Sigmoid colon (tissue), 7 donors: ENCODE data around the gene CMPK1. TPM values are rescaled to one million over a fixed set of nuclear protein-coding genes. Genes with fewer than 3 reads are reported as not detected.

Experiments
- DNase-seq: peaks from one replicate; pipeline ENCODE4 v3.0.0-alpha.2; 2019
- H3K27ac ChIP-seq, 4 donors: fragments of 200-600 bp; sonication (generic); one replicate each; pipeline ENCODE4 v1.5.1; 2016 to 2019; ENCODE audit warnings: mild to moderate bottlenecking in 1 of 4
- H3K27me3 ChIP-seq, 3 donors: fragments of 200-600 bp; sonication (generic); one replicate each; pipeline ENCODE4 v1.5.1; 2019; ENCODE audit warnings: mild to moderate bottlenecking in 1 of 3
- H3K36me3 ChIP-seq, 4 donors: fragments of 200-600 bp; sonication (generic); one replicate each; pipeline ENCODE4 v1.5.1; 2016 to 2019
- H3K4me1 ChIP-seq, 4 donors: fragments of 200-600 bp; sonication (generic); one replicate each; pipeline ENCODE4 v1.5.1; 2017 to 2019
- H3K4me3 ChIP-seq, 4 donors: fragments of 200-600 bp; sonication (generic); one replicate each; pipeline ENCODE4 v1.5.1; 2017 to 2019; ENCODE audit warnings: mild to moderate bottlenecking in 2 of 4, moderate library complexity in 1 of 4
- H3K9me3 ChIP-seq, 4 donors: fragments of 200-600 bp in 3 of 4; sonication (generic) in 3 of 4; one replicate each; pipeline versions ENCODE4 v1.5.1 to v1.6.1; 2013 to 2019
- CTCF ChIP-seq, 4 experiments: fragments of 450-650 bp in 3 of 4; fragments of 200-600 bp in 1 of 4; IDR thresholded peaks; one replicate each; pipeline ENCODE4 v1.5.1; 2016 to 2019; ENCODE audit warnings: antibody characterized with exemption in 4 of 4, mild to moderate bottlenecking in 3 of 4, moderate library complexity in 2 of 4
- EP300 ChIP-seq, 4 donors: sonication (generic); formaldehyde crosslinking; IDR thresholded peaks; one replicate each; pipeline ENCODE4 v1.6.1; 2017; ENCODE audit warnings: antibody characterized with exemption in 4 of 4
- POLR2A ChIP-seq, 2 donors: fragments of 450-650 bp; IDR thresholded peaks; one replicate each; pipeline ENCODE4 v1.6.1; 2016; ENCODE audit warnings: antibody characterized with exemption in 2 of 2, mild to moderate bottlenecking in 2 of 2, moderate library complexity in 2 of 2
- POLR2AphosphoS5 ChIP-seq, 4 donors: sonication (generic); formaldehyde crosslinking; IDR thresholded peaks; one replicate each; pipeline ENCODE4 v1.6.1; 2017; ENCODE audit warnings: antibody characterized with exemption in 4 of 4
- WGBS, 2 donors: extraction: QIAGEN DNeasy Blood & Tissue Kit; methylation state at CpG; one replicate each; pipeline ENCODE4 v1.1.7; 2013; 5-methylcytosine and 5-hydroxymethylcytosine counted together
- intact Hi-C: fragments of 100-400 bp; cut with DNase I; formaldehyde crosslinking; loops from one replicate; pipeline ENCODE4 v1.15.1; 2023
- polyA plus RNA-seq, 3 donors: library from polyadenylated mRNA; stranded (reverse); fragments of 200-250 nt; gene quantifications; one replicate each; pipeline ENCODE4 v1.2.3, GENCODE V29; 2013
- total RNA-seq, 4 donors: library from RNA; depleted of rRNA; stranded (reverse); fragments of >200 nt; gene quantifications; one replicate each; pipeline ENCODE4 v1.1.0, GENCODE V29; 2016
- donor health status: healthy with polysubstance abuse.
- donor health status: Bipolar disorder and iron deficiency.
- donor health status: healthy.

CMPK1 gene
- total and polyA plus RNA-seq, 7 donors, result 94.1 to 250 (median 130) TPM

DNA sequence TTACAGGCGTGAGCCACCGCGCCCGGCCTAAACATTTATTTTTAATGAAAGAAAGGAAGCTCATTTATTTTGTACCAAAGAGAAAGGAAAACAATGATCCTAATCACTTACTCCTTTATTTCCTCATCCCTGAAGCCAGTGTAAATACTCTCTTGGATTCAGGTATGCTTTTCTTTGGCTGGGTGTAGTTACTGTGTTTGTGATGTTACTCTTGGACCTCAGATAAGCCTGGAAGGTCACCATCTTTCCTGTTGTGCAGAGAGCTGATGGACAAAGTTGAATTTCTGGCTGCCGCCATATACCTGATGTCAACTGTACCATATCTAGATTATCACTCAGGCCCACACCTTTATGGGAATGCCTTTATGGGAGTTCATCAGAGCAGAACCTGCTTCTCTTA is 47.1 kb downstream of the CMPK1 start:
- no peaks in the 10 kb centered on the region for H3K9me3 ChIP-seq
- 96% methylated on average over 5 of the region's 5 CpGs for WGBS, 2 donors
- no peak overlapping the region for H3K4me3 ChIP-seq
- H3K27ac ChIP-seq, result no peak overlapping the region
- intact Hi-C loops, result no loop called here
- no peak for DNase-seq
- no peaks in the 10 kb centered on the region for H3K4me1 ChIP-seq
- H3K36me3 ChIP-seq, result peaks cover 0 to 65% (median 6%) of the 10 kb centered on the region in 4 donors
- H3K27me3 ChIP-seq, result no peaks in the 10 kb centered on the region
- no peak for TF ChIP-seq POLR2AphosphoS5 (IDR thresholded peaks at IDR 0.05)
- no peak for TF ChIP-seq POLR2A (IDR thresholded peaks at IDR 0.05)
- no peak for TF ChIP-seq EP300 (IDR thresholded peaks at IDR 0.05)
- no peak for TF ChIP-seq CTCF (IDR thresholded peaks at IDR 0.05)

- DNase-seq, result no peak
- no peaks in the 10 kb centered on the region for H3K9me3 ChIP-seq
- H3K4me3 ChIP-seq, result no peak overlapping the region
- intact Hi-C loops, result no loop called here
- no peak overlapping the region for H3K27ac ChIP-seq
- no peaks in the 10 kb centered on the region for H3K27me3 ChIP-seq
- WGBS, 2 donors, result 82 to 83% methylated on average over 3 of the region's 3 CpGs
- no peak for TF ChIP-seq EP300 (IDR thresholded peaks at IDR 0.05)
- no peak for TF ChIP-seq POLR2AphosphoS5 (IDR thresholded peaks at IDR 0.05)
- no peak for TF ChIP-seq POLR2A (IDR thresholded peaks at IDR 0.05)
- no peak for TF ChIP-seq CTCF (IDR thresholded peaks at IDR 0.05)
- no peaks in the 10 kb centered on the region for H3K4me1 ChIP-seq
- H3K36me3 ChIP-seq, result peaks cover 0 to 49% (median 6%) of the 10 kb centered on the region in 4 donors
These were observed 48.9 kb downstream of the CMPK1 start for GRCh38 chr1:47382399-47382983.

DNA sequence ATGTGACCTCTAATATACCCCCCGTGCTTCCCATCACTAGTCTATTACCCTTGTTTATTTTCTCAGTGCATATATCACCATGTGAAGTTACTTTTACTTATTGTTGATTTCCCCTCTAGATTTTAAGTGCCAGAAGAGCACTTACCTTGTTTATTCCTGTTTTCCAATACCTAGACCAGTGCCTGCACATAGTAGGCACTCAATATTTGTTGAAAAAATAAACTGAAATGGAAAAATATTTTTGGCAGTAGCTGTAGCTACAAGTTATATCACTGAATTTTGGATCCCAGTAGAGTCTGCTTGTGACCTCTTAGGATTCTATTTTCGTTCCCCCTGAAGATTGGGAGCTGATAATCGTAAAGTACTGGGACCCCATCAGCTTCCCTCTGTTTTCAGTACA is 50.5 kb downstream of the CMPK1 start:
- intact Hi-C loops, result no loop called here
- 94 to 98% methylated on average over 3 of the region's 3 CpGs for WGBS, 2 donors
- Histone ChIP-seq H3K4me1 (no peaks in the 10 kb centered on the region), H3K9me3 (no peaks in the 10 kb centered on the region), H3K36me3 (peaks cover 0 to 33% (median 4%) of the 10 kb centered on the region in 4 donors), H3K27ac (no peak overlapping the region), H3K27me3 (no peaks in the 10 kb centered on the region), H3K4me3 (no peak overlapping the region)
- DNase-seq, result no peak
- no peak for TF ChIP-seq POLR2A (IDR thresholded peaks at IDR 0.05)
- TF ChIP-seq POLR2AphosphoS5 (IDR thresholded peaks at IDR 0.05), result no peak
- no peak for TF ChIP-seq CTCF (IDR thresholded peaks at IDR 0.05)
- TF ChIP-seq EP300 (IDR thresholded peaks at IDR 0.05), result no peak

DNA sequence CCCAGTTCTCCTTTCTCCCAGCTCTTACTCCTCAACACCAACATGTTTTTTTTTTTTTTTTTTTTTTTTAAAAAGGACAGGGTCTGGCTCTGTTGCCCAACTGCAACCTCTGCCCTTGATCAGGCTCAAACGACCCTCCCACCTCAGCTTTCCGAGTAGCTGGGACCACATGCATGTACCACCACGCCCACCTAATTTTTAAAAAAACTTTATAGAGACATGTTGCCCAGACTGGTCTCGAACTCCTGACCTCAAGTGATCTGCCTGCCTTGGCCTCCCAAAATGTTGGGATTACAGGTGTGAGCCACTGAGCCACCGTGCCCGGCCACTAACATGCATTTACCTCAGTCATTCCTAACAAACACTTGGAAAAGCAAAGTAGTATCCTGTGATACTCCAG is 51.4 kb downstream of the CMPK1 start:
- TF ChIP-seq POLR2A (IDR thresholded peaks at IDR 0.05) (no peak), EP300 (IDR thresholded peaks at IDR 0.05) (no peak), CTCF (IDR thresholded peaks at IDR 0.05) (no peak), POLR2AphosphoS5 (IDR thresholded peaks at IDR 0.05) (no peak)
- Histone ChIP-seq H3K4me1 (no peaks in the 10 kb centered on the region), H3K9me3 (no peaks in the 10 kb centered on the region), H3K4me3 (no peak overlapping the region), H3K27me3 (no peaks in the 10 kb centered on the region), H3K27ac (no peak overlapping the region), H3K36me3 (peaks cover 0 to 24% (median 4%) of the 10 kb centered on the region in 4 donors)
- intact Hi-C loops, result no loop called here
- no peak for DNase-seq
- WGBS, 2 donors, result 73 to 91% methylated on average over 6 of the region's 6 CpGs

DNA sequence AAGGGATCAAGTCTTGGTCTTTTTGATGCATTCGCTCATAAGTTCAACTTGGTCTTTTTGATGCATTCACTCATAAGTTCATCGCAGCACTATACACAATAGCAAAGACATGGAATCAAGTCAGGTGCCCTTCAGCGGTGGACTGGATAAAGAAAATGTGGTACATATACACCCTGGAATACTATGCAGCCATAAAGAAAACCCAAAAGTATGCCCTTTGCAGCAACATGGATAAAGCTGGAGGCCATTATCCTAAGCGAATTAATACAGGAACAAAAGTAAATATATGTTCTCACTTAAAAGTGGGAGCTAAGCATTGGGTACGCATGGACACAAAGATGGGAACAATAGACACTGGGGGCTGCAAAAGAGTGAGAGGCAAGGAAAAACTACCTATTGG is 52.7 kb downstream of the CMPK1 start:
- no peaks in the 10 kb centered on the region for H3K27me3 ChIP-seq
- intact Hi-C loops, result no loop called here
- no peak overlapping the region for H3K27ac ChIP-seq
- no peaks in the 10 kb centered on the region for H3K4me1 ChIP-seq
- 97 to 98% methylated on average over 5 of the region's 5 CpGs for WGBS, 2 donors
- TF ChIP-seq POLR2AphosphoS5 (IDR thresholded peaks at IDR 0.05) (no peak), CTCF (IDR thresholded peaks at IDR 0.05) (no peak), EP300 (IDR thresholded peaks at IDR 0.05) (no peak), POLR2A (IDR thresholded peaks at IDR 0.05) (no peak)
- DNase-seq, result no peak
- H3K36me3 ChIP-seq, result peaks cover 0 to 11% (median 4%) of the 10 kb centered on the region in 4 donors
- H3K4me3 ChIP-seq, result no peak overlapping the region
- no peaks in the 10 kb centered on the region for H3K9me3 ChIP-seq
